ENCODE measurements around the gene TPTE2.
"Not testable (repeated sequence)": the region's sequence is repeated elsewhere in the genome, so short reads cannot be mapped to it uniquely, and the experiment has no call there.

Gene TPTE2

GRCh38 chr13:19561127-19561582 is at the start of gene TPTE2:
TSS of gene TPTE2 (minus strand) at chr13:19561532. CDS start at chr13:19503234, 58,298 bp downstream.
- not testable (repeated sequence) for DNase-seq

GRCh38 chr13:19607523-19608078 is 46.3 kb upstream of the TPTE2 start:
- DNase-seq = no peak

- DNase-seq = no peak
Observed at GRCh38 chr13:19606737-19607136, 45.4 kb upstream of the TPTE2 start.

DNA sequence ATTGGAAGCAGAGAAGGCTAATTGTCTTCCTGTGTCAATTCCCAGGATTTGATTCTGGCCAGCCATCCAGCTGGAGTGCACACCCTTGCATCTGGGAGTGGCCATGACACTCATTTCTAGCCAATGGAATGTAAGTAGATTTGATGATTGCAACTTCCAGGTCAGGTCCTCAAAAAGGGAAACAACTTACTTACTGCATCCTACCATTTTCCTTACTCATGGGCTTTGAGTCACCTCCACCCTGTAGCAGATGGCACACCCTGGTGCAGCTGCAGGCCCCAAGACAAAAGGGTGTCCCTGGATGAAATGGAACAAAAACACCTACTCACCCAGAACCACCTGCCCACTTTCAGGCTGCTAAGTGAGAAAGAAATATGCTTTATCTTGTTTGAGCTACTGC is 44.8 kb upstream of the TPTE2 start:
- DNase-seq = no peak

GRCh38 chr13:19605161-19605955 is 44.0 kb upstream of the TPTE2 start:
- no peak for DNase-seq

DNA sequence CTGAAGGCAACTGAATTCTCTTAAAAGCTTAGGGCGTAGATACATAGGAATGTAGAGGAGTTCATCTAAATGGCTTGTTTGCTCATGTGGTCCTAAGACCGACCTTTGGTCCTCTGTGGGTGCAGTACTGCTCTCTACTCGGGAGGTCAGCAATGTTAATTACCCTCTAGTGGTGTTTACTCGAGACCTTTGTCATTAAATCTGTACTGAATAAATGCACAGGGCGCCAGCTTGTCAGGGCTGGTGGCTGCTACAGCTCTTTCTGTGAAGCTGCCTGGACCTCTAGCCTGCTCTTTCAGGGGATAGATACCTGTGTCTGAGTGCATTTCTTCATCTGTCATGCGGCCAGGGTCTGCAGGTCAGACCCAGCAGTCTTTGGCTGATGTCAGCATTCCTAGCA is 43.0 kb upstream of the TPTE2 start:
- DNase-seq = no peak

GRCh38 chr13:19601749-19602725 is 40.7 kb upstream of the TPTE2 start:
- peak in 2 of 3 experiments; percentile 72 to 73 for DNase-seq

- no peak for DNase-seq
Observed at GRCh38 chr13:19597523-19597922, 36.2 kb upstream of the TPTE2 start.

- no peak for DNase-seq
Observed at GRCh38 chr13:19596960-19597361, 35.6 kb upstream of the TPTE2 start.

DNA sequence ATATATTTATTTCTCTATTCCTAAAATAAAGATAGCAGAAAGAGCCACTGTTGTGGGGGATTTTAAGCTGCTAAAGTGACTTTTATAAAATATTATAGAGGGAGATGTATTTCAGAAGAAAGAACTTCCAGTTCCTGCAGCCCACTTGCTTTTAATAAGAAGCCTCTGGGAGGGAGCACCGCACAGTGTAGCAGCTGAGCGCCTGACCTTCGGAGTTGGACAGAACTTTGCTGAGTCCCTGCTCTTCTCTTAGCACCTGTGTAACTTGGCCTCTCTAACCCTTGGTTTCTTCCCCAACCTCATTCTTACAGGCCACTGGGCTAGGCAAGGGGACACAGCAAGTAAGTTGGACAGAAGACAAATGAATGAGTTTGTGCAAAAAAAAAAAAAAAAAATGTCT is 34.8 kb upstream of the TPTE2 start:
- DNase-seq = no peak

DNA sequence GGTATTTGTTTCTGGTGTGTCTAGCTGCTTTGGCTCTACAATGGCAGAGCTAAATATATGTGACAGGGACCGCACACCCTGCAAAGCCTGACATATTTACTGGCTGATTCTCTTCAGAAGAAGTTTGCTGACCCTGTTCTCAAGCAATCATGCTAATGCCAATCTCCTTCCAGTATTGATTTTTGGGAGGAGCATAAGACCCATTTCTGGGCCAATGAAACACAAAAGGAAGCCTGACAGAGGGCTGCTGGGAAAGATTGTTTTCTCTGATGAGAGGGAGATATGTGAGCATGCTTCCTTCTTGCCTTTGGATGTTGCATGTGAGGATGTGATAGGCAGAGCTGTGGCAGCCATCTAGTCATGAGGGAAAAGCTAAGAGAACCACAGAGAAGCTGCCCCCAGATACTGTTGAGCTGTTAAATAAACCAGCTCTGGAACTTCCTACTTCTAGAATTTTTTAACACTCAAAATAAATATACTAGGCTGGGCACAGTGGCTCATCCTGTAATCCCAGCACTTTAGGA is 31.4 kb upstream of the TPTE2 start:
- no peak for DNase-seq

GRCh38 chr13:19591864-19592263 is 30.5 kb upstream of the TPTE2 start:
- DNase-seq = no peak

GRCh38 chr13:19590423-19590822 is 29.1 kb upstream of the TPTE2 start:
- DNase-seq = no peak

- no peak for DNase-seq
Observed at GRCh38 chr13:19589312-19589711, 28.0 kb upstream of the TPTE2 start.

DNA sequence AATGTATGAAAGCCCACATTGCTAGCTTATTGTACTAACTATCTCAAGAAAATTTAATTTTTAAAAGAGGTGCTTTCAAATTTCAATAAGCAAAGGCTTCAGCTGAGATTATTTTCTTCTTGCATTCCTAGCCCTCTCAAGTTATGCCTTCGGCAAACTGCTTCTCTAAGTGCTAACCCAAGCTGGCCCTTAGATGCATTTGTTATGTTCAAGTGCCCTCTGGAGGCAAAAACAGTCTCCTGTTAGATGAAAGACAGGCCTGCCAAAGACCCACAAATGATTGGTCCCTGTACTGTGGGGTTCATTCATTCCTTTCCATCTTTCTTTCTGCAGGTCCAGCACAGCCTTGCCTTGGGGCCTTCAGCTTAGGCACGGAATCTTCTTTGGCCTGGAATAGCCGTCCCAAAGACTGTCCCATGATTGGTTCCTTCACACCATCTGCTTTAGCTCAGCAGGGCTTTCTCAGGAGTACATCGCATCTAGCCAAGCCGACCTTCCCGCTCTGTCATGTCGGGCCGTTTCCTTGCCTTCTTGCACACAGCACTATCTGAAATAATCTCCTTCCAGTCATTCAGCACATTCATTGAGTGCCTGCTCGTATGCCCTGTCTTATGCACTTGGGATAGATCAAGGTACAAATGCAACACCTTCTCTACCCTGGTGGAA is 26.4 kb upstream of the TPTE2 start:
- peak in 2 of 3 experiments; percentile 10 to 49 for DNase-seq

DNA sequence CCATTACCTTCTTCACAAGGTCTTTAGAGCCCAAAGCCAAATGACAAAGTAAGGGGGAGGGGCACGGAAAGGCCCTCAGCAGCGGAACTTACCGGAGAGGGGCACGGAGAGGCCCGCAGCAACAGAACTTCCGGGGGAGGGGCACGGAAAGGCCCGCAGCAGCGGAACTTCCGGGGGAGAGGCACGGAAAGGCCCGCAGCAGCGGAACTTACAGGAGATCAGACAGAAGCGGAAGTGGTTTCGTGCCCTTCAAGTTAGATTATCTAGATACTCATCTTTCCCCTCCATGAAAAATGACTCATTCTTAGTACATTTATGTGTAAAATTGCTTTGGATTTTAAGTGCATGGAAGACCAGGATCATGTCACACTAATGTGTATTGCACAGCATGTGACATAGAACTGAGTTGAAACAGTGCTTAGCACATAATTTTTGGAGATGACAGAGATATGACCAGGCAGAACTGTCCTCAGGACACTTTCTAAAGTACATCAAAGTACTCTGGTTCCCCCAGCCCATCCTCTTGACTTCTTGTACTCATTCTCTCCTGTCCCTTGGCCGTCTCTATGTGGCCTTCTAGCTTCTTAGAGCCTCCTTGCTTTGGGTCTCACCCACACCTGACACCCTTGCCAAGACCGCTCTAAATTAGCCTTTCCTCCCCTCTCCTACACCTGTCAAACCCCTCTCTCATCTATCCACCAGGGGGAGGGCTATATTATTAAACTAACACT is 25.7 kb upstream of the TPTE2 start:
- no peak for DNase-seq

DNA sequence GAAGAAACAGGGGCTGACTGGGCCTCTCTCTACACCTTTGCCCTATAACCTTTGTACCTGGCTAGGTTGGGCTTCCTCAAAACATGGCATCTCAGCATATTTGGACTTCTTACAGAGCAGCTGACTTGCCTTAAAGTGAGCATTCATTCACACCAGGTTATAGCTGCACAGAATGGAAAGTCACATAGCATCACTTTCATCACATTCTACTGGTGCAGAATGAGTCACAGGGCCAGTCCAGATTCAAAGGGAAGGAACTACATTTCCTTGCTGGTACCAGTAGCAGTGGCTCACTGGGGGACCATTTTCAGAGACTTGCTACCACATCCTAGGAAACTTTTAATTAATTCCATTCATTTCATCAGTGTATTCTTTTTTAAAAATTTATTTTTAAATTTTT is 20.3 kb upstream of the TPTE2 start:
- DNase-seq = no peak

GRCh38 chr13:19575230-19575629 is 13.9 kb upstream of the TPTE2 start:
- no peak for DNase-seq

DNA sequence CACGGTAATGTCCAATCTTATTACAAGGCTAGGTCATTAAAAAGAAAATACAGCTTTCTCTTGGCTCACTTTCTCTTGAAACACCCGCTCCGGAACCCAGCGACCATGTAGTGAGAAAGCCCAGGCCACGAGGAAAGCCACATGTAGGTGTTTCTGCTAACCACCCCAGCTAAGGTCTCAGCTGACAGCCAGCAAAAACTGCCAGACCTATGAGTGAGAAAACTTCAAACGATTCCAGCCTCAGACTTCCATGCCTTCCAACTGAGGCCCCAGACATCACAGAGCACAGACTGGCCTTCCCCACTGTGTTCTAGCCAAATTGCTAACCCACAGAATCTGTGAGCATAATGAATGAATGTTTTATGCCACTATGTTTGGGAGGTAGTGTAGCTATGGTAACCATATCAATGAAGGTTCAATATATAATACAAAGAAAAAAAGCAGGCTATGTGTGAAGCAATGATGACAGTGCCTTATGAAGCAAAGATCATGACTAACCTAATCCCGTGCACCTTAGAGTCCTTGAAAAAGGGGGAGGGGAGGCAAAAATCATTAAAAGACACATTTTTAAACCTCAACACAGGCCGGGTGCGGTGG is 11.9 kb upstream of the TPTE2 start:
- DNase-seq = no peak

DNA sequence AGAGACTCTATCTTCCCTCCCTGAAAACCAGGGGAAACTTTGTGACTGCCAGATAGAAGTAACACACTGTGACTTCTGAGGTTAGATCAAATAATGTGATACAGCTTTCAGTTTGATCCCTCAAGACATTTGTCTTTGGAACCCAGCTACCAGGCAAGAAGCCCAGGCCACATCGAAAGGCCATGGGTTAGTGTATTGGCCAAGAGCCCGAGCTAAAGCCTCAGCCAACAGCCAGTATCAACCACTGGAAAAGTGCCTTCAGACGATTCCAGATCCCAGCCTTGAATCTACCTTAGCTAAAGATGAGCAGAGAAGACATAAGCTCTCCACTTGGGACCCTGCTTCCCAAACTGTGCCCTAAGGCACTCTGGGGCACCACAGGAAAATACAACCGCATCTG is 10.9 kb upstream of the TPTE2 start:
- no peak for DNase-seq

GRCh38 chr13:19567820-19568534 is 6.6 kb upstream of the TPTE2 start:
- no peak for DNase-seq

All from NCI-H1417 (cell line).